RWPE2 (cell line): ENCODE measurements around the gene MCM7.

Experiments used
- ATAC-seq: fragments of 200-7000 bp; cut with Tn5 transposase; 3 replicates; pipeline ENCODE4 v1.9.1; 2021; ENCODE audit warnings: low read depth
- DNase-seq: peaks from one replicate; pipeline ENCODE4 v3.0.0-alpha.2; 2020; ENCODE audit warnings: low spot score
- H3K27ac ChIP-seq: fragments of 450-650 bp; 2 replicates; pipeline ENCODE4 v1.5.1; 2017; ENCODE audit warnings: mild to moderate bottlenecking; ENCODE audit not compliant: poor library complexity, severe bottlenecking
- H3K27me3 ChIP-seq: fragments of 250-450 bp; sonication (Bioruptor Pico); 2 replicates; pipeline ENCODE4 v1.5.1; 2021; ENCODE audit warnings: mild to moderate bottlenecking, moderate library complexity; ENCODE audit not compliant: insufficient read depth, poor library complexity, severe bottlenecking
- H3K36me3 ChIP-seq: fragments of 250-450 bp; sonication (Bioruptor Pico); 2 replicates; pipeline ENCODE4 v1.5.1; 2020; ENCODE audit warnings: low read depth, mild to moderate bottlenecking, moderate library complexity
- H3K4me1 ChIP-seq: fragments of 250-450 bp; sonication (Bioruptor Pico); 2 replicates; pipeline ENCODE4 v1.5.1; 2021; ENCODE audit warnings: mild to moderate bottlenecking, moderate library complexity; ENCODE audit not compliant: insufficient read depth, poor library complexity, severe bottlenecking
- H3K4me3 ChIP-seq: fragments of 250-450 bp; sonication (Bioruptor Pico); 2 replicates; pipeline ENCODE4 v1.5.1; 2021; ENCODE audit warnings: mild to moderate bottlenecking, moderate library complexity; ENCODE audit not compliant: severe bottlenecking
- H3K9me3 ChIP-seq: fragments of 250-450 bp; sonication (Bioruptor Pico); 2 replicates; pipeline ENCODE4 v1.5.1; 2021; ENCODE audit warnings: mild to moderate bottlenecking, moderate library complexity; ENCODE audit not compliant: severe bottlenecking
- TF ChIP-seq, protein P1 (sequence below): fragments of 450-650 bp; IDR thresholded peaks from one replicate; pipeline ENCODE4 v1.5.1; 2017; ENCODE audit warnings: mild to moderate bottlenecking, moderate library complexity; ENCODE audit not compliant: poor library complexity, severe bottlenecking

The MCM7 gene

DNA sequence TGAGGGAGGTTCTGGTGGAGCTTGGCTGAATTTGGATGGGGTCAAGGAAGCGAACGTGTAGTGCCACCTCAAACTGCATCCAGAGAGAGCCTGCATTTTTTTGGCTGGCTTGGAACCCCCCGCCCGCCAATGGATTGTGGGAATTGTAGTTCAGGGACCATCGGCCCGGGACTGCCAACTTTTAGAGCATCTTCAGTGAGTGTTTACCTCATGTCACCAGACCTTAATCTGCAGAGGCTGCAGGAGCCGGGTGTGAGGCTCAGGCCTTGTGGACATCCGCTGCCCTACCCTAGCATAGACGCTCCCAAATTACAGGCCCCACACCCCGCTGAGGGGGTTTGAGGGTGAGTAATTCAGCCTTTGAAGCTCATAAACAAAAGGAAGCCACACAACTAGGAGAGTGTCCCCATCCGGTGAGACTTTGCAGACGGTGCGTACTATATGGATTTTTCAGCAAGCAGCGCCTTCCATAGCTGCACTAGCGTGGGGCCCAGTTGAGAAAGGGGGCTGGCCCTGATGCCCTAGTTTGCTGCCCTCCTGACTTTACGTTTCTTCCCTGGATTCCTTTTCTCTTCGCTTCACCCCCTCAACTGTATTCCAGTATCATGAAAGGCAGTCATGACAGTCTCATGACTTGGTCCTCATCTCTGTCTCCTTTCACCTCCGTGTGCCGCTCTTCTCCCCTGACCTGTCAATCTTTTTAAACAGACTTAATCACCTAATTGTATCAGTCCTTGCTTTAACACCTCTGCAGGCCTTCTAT lies 19.0 kb upstream of the MCM7 start:
- Histone ChIP-seq H3K27ac (peak overlapping the region; percentile 47), H3K9me3 (no peaks in the 10 kb centered on the region), H3K4me3 (peak overlapping the region; percentile 79), H3K27me3 (no peaks in the 10 kb centered on the region), H3K36me3 (no peaks in the 10 kb centered on the region), H3K4me1 (no peaks in the 10 kb centered on the region)
- TF ChIP-seq, protein P1, sequence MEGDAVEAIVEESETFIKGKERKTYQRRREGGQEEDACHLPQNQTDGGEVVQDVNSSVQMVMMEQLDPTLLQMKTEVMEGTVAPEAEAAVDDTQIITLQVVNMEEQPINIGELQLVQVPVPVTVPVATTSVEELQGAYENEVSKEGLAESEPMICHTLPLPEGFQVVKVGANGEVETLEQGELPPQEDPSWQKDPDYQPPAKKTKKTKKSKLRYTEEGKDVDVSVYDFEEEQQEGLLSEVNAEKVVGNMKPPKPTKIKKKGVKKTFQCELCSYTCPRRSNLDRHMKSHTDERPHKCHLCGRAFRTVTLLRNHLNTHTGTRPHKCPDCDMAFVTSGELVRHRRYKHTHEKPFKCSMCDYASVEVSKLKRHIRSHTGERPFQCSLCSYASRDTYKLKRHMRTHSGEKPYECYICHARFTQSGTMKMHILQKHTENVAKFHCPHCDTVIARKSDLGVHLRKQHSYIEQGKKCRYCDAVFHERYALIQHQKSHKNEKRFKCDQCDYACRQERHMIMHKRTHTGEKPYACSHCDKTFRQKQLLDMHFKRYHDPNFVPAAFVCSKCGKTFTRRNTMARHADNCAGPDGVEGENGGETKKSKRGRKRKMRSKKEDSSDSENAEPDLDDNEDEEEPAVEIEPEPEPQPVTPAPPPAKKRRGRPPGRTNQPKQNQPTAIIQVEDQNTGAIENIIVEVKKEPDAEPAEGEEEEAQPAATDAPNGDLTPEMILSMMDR: no peak
- DNase-seq (no peak), ATAC-seq (peak; percentile 64)

DNA sequence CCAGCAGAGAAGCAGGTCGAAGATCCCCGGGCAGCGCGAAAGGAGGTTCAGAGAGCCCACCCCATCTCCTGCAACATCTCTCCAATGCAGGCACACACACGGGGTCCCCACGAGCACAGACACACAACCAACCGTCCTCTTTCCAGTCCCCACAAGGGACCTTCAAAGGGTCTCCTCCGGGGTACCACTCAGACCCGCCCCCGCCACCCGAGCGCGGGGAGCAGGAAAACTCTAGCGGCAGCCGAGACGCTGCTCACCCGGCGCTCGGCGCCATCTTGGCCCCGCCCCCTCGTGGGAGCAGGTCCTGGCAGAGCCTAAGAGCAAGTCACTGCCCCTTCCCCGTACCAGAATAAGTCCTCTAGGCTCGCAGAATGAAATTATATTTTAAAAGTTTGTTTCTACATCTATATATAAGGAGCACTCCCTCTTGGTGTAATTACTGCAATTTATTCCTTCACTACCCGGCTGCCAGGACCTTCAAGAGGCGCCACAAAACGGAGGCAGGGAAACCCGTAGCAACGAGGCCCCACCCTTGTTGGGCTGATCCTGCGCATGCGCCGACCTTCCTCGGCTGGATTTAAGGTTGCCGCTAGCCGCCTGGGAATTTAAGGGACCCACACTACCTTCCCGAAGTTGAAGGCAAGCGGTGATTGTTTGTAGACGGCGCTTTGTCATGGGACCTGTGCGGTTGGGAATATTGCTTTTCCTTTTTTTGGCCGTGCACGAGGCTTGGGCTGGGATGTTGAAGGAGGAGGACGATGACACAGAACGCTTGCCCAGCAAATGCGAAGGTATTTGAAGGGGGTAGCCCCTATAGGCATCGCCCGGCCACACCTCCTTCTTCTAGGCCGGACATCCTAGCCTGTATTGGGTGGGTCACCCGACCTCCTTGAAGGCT lies 18.1 kb upstream of the MCM7 start, which contains the start of the genes CNPY4 and TAF6:
Gene CNPY4 (plus strand): TSS at position 563 of the 898 bp plus-strand sequence. CDS start 111 bp downstream, at position 674.
Gene TAF6 (minus strand): TSS at position 287 of the 898 bp plus-strand sequence. CDS start 5,149 bp downstream, outside the sequence.
- H3K4me3 ChIP-seq: peak within 1 kb of the TSS; percentile 79
- H3K27ac ChIP-seq: peak within 1 kb of the TSS; percentile 47
- H3K36me3 ChIP-seq: no peaks in the 10 kb centered on the region
- ATAC-seq (peak; percentile 77), DNase-seq (peak; percentile 94)
- no peaks in the 10 kb centered on the region for H3K27me3 ChIP-seq
- no peaks in the 10 kb centered on the region for H3K9me3 ChIP-seq
- no peaks in the 10 kb centered on the region for H3K4me1 ChIP-seq
- TF ChIP-seq, protein P1: no peak

DNA sequence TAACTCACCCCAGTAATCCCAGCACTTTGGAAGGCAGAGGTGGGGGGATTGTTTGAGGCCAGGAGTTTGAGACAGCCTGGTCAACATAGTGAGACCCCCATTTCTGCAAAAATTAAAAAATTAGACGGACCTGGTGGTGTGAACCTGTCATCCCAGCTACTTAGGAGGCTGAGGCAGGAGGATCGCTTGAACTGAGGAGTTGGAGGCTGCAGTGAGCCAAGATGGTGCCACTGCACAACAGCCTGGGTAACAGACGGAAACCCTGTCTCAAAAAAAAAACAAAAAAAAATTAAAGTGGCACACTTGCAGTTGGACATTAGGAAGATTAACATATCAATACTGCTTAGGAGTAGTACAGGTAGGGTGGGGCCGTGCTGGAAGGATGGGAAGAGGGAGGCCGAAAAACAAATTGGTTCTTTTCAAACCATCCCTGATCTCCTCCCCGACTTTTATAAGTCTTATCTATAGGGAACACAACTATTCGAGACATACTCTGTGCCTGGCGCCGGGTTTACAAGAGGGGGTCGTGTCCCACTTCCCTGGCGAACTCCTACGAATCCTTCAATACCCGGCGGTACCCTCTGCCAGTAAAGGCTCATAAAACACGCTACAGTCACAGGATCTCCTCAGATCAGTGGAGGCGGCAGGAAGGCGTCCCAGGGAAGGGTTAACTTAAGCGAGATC lies 17.3 kb upstream of the MCM7 start:
- no peaks in the 10 kb centered on the region for H3K4me1 ChIP-seq
- ATAC-seq (no peak), DNase-seq (no peak)
- peak overlapping the region; percentile 79 for H3K4me3 ChIP-seq
- H3K36me3 ChIP-seq: peaks cover 8% of the 10 kb centered on the region
- TF ChIP-seq, protein P1: no peak
- no peaks in the 10 kb centered on the region for H3K9me3 ChIP-seq
- no peaks in the 10 kb centered on the region for H3K27me3 ChIP-seq
- H3K27ac ChIP-seq: peak overlapping the region; percentile 47

DNA sequence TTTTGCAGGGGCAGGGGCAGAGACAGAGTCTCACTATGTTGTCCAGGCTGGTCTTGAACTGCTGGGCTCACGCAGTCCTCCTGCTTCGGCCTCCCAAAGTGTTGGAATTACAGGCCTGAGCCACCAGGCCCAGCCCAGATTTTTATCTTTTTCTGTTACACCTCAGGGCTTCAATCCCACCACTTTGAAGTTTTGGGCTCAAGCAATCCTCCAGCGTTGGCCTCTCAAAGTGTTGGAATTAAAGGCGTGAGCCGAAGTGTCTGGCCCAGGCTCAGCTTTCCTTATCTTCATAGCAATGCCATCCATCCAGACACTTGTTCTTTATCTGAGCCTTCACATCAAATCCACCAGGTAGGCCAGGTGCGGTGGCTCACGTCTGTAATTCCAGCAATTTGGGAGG lies 13.8 kb upstream of the MCM7 start:
- Histone ChIP-seq H3K27me3 (no peaks in the 10 kb centered on the region), H3K4me1 (no peaks in the 10 kb centered on the region), H3K9me3 (no peaks in the 10 kb centered on the region), H3K36me3 (peaks cover 41% of the 10 kb centered on the region), H3K4me3 (no peak overlapping the region), H3K27ac (no peak overlapping the region)
- DNase-seq (no peak), ATAC-seq (no peak)
- TF ChIP-seq, protein P1: no peak
